NCI-H1436 treated with DMSO at 0.1 percent for 48 hours (cell line): ENCODE measurements around the gene WDR76.
"Not testable (repeated sequence)": the region's sequence is repeated elsewhere in the genome, so short reads cannot be mapped to it uniquely, and the experiment has no call there.

ENCODE experiments used
- DNase-seq: peaks from one replicate; lab custom pipeline; 2025; lab: John Stamatoyannopoulos, UW

Gene WDR76

GRCh38 chr15:43821505-43821904, 5.3 kb upstream of the WDR76 start:
- DNase-seq, result no peak

DNA sequence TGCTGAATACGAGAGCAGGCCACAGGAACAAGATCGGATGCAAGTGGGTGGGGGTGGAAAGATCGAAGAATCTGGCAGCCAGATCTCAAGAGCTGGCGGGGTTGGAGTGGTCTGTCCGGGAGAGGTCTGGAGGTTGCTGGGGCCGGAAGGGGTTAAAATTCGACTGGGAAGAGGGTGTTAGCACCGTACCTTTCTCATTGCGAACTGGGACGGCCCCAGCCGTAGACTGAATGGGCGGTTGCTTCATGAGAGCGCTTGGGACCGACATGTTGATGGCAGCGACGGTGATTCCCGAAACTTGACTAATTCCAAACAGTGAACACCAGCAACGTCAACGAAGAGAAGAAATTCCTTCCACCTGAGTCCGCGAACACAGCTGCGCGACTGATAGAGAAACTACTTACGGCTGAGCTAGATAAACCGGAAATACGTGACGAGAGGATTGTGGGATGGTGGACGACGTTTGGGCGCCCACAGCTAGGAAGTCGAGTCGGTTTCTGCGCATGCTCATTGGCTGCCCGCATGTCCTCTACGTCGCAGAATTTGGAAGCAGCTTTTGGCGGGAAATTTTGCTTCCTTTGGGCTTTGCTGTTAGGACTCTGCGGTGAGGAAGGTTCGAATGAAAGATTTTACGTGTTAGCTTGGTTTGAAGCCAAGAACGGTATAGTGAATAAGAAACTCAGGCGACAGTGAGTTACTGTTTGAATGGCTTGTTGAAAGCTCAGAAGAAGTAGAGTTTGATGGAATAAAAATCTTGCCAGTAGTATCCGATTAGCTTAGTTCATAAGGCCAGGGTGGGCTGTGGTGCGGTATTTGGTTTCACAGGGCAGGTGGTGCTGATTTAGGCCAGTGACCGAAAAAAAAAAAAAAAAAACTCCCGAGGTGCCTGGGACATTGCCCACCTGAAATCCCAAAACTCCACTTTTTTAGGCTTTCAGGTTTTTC, 2.2 kb upstream of the WDR76 start, which contains the start of gene MFAP1:
Gene MFAP1 (minus strand): TSS at position 389 of the 945 bp plus-strand sequence. CDS start 121 bp downstream, at position 268.
- peak; percentile 89 for DNase-seq

DNA sequence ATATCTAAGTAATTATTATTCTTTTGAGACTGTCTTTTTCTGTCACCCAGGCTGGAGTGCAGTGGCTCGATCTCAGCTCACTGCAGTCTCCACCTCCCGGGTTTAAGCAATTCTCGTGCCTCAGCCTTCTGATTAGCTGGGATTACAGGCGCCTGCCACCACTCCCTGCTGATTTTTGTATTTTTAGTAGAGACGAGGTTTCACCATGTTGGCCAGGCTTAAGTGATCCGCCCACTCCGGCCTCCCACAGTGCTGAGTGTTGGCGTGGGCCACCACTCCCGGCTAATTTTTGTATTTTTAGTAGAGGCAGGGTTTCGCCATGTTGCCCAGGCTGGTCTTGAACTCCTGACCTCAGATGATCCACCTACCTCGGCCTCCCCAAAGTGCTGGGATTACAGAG, 1.5 kb upstream of the WDR76 start:
- DNase-seq, result not testable (repeated sequence)

DNA sequence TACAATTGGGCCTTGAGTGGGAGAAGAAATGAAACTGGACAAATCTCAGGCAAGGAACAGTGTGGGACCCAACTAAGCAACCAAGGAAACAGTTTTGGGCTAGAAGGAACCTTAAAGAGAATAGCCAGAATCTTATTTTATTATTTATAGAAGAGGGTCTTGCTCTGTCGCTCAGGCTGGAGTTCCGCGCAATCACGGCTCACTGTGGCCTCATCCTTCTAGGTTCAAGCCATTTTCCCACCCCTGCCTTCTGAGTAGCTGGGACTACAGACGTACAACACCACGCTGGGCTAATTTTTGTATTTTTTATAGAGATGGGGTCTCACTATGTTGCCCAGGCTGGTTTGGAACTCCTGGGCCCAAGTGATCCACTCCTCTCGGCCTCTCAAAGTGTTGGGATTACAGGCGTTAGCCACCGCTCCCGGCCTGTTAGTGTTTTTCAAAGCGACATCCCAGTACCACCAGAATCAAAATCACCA, 734 bp upstream of the WDR76 start:
- DNase-seq, result no peak

GRCh38 chr15:43828061-43828657, 1.4 kb downstream of the WDR76 start:
- no peak for DNase-seq

GRCh38 chr15:43829951-43830540, 3.2 kb downstream of the WDR76 start:
- not testable (repeated sequence) for DNase-seq

GRCh38 chr15:43830691-43831275, 4.0 kb downstream of the WDR76 start:
- not testable (repeated sequence) for DNase-seq

DNA sequence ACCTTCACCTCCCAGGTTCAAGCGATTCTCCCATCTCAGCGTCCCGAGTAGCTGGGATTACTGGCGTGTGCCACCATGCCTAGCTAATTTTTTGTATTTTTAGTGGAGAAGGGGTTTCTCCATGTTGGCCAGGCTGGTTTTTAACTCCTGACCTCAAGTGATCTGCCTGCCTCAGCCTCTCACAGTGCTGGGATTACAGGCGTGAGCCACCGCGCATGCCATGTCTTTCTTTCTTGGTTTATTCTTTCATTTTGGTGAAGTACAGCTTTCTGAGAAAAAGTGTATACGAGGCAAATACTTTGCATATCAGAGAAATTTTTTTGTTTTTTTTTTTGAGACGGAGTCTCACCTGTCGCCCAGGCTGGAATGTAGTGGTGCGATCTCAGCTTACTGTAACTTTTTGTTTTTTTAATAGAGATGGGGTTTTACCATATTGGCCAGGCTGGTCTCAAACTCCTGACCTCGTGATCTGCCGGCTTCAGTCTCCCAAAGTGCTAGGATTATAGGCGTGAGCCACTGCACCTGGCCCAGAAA, 4.8 kb downstream of the WDR76 start:
- DNase-seq, result not testable (repeated sequence)

DNA sequence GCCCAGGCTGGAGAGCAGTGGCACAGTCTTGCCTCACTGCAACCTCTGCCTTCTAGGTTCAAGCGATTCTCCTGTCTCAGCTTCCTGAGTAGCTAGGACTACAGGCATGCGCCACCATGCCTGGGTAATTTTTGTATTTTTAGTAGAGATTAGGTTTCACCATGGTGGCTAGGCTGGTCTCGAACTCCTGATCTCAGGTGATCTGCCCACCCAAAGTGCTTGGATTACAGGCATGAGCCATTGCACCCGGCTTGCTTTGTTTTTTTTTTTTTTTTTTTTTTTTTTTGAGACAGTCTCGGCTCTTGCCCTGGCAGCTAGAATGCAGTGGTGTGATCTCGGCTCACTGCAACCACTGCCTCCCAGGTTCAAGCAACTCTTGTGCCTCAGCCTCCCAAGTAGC, 5.7 kb downstream of the WDR76 start:
- not testable (repeated sequence) for DNase-seq

DNA sequence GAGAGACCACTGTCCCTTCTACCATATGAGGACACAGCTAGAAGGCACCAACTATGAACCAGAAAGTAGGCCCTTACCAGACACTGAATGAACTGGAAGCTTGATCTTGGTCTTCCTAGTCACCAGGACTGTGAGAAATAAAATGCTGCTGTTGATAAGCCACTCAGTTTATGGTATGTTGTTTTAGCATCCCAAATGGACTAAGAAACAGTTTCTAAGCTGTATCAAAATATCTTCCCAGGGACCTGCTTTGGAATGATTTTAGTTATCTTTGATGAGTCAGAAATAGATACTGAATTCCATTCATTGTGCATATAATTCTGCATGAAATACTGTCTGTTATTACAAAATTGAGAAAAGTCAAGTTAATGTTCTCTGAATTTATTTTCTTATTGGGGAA, 18.6 kb downstream of the WDR76 start:
- no peak for DNase-seq

DNA sequence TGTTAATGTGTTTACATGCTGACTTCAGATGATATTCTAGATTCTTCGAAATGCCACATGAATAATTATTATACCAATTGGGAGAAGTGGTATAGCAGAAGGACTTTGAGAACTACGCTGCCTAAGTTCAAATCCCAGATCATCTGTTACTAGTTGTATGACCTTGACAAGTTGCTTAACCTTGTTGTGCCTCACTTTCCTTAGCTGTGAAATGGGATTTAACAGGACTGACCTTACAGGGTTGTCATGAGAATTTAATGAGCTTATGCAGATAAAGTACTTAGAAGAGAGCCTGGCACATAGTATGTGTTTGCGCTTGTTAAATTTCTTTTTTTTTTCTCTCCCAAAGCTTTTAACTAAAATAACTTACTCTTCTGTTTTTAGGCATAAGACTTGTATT, 24.4 kb downstream of the WDR76 start:
- no peak for DNase-seq

DNA sequence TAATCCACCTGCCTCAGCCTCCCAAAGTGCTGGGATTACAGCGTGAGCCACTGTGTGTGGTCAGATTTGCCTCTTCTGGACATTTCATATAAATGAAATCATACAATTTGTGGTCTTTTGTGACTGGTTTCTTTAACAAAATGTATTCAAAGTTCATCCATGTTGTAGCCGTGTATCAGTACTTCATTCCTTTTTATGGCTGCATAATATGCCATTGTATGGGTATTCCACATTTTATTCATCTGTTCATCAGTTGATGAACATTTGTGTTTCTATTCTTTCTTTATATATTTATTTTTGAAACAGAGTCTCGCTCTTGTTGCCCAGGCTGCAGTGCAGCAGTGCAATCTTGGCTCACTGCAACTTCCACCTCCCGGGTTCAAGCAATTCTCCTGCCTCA, 25.8 kb downstream of the WDR76 start:
- DNase-seq, result no peak

DNA sequence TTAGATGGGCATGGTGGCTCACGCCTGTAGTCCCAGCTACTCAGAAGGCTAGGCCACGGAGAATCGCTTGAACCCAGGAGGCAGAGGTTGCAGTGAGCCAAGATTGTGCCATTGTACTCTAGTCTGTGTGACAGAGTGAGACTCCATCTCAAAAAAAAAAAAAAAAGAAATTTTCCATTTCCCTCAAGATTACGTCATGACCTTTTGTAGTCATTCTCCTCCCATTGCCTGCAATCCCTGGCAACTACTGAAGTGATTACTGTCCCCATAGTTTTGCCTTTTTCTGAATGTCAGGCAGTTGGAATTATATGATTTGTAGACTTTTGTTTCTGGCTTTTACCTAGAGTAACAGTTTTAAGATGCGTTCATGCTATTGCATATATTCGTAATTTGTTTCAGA, 28.0 kb downstream of the WDR76 start:
- DNase-seq, result no peak

GRCh38 chr15:43859546-43859945, 32.7 kb downstream of the WDR76 start:
- DNase-seq, result no peak

GRCh38 chr15:43866636-43867035, 39.8 kb downstream of the WDR76 start:
- not testable (repeated sequence) for DNase-seq

DNA sequence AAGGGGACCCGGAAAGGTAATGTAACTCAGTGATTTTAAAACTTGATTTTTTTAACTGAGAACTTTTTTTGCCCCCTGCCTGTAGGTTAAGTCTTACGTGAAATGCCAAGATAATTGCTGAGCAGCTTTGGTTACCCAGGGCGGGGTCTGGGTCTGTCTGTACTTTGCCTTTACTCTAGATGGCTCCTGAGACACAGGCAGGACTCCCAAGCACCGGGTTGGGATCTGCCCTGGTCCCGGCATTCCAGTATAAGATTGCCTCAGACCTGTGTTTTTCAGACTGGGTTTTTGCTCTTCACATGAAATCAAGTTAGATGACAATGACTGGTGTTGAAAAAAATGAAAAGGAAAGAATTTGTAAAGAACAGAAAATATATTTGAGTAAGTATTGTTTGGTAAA, 40.3 kb downstream of the WDR76 start:
- DNase-seq, result no peak

DNA sequence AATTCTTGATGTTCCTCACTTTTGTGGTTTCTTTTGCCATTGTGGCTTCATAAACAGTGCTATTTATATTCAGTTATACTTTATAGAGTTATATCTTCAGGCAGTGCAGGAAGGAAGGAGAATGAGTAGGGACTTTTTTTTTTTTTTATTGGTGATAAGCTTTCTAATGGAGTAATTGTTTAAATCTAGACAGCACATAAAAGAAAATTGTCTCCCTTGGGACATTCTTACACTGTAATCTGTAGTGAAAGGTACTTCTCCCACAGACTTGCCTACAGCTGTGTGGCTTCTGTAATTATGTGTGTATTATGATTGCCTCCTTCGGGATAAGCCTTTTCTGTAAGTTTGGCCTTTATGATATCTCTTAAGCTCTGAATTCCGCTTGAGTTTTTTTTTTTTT, 41.6 kb downstream of the WDR76 start:
- peak; percentile 59 for DNase-seq

DNA sequence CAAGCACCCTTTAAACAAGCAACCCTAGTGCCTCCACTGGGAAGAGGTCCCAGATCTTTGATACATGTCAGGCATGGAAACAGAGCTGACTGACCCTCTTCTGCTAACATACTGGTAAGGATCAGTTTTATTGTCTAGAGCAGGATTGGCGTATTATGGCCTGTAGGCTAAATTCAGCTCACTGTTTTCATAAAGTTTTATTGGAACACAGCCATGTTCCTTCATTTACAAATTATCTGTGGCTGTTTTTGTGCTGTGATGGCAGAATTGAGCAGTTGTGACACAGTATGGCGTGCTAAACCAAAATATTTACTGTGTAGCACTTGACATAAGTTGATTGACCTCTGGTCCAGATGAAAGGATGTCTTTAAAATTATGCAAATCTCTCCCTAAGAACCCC, 45.0 kb downstream of the WDR76 start:
- DNase-seq, result no peak

- no peak for DNase-seq
Observed at GRCh38 chr15:43872416-43873020, 45.7 kb downstream of the WDR76 start.

DNA sequence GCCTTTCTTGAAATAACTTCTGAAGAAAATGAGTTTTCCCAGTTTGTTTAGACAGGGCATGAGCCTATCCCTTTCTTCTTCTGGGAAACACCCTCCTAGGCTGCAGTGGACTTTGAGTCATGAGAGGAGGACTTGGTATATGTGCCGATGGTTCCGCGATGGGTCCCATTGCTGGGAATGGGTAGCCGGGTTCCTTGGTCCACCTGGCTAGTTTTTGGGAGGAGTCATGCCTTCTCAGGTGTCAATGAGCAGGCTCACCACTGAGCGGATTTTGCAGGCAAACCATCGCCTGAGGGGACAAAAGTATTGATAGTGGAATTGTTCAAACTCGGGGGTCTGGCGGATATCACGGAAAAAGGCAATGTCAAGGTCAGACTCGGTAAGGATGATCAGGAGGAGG, 46.8 kb downstream of the WDR76 start:
- no peak for DNase-seq

DNA sequence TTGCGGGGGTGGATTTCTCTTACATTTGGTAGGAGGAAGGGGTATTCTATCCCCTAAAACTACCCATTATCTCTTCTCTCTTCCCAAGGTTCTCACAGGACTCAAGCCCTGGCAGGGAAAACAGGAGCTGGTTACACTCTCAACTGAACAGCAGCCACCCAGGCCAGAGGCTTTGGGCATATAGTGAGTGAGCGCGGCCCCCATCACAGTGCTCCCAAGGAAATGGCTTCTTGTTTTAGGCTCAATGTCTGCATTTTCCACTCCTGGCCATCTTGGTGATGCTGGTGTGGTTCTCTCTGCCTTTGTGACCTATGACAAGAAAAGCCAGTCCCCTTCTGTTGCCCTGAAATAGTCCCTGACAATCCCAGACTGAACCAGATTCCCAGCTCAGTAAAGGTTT, 50.1 kb downstream of the WDR76 start:
- no peak for DNase-seq

DNA sequence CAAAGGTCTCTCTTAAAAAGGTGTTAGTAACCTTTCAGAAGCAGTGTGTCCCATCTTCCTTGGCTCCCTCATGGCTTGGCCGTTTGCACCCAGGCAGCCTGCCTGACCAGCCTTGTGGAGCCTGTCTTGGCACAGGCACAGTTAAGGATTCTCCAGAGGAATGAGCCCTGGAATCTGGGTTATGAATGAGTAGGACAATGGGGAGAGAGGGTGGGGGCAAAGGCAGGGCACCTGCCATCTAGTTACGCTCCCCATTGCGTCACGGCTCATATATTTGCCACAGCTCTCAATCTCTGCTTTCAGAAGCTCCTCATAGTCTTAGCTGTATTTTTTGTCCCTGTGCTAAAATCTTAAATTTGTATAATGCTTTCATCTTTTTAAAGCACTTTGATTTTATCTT, 50.6 kb downstream of the WDR76 start:
- DNase-seq, result no peak
